ENCODE measurements around the gene PCNX2. TPM values are rescaled to one million over a fixed set of nuclear protein-coding genes. Genes with fewer than 3 reads are reported as not detected.

Gene PCNX2
- total and polyA plus RNA-seq, 7 donors, result 1.8 to 13.8 (median 5.1) TPM

GRCh38 chr1:233242827-233243483 lies 52.6 kb downstream of the PCNX2 start:
- no peaks in the 10 kb centered on the region for H3K36me3 ChIP-seq
- no peaks in the 10 kb centered on the region for H3K9me3 ChIP-seq
- no peak for DNase-seq
- no peak overlapping the region for H3K4me3 ChIP-seq
- TF ChIP-seq EP300 (IDR thresholded peaks at IDR 0.05), result no peak
- TF ChIP-seq POLR2AphosphoS5 (IDR thresholded peaks at IDR 0.05), result no peak
- TF ChIP-seq POLR2A (IDR thresholded peaks at IDR 0.05), result no peak
- TF ChIP-seq CTCF (IDR thresholded peaks at IDR 0.05), result no peak
- H3K27ac ChIP-seq, result no peak overlapping the region
- intact Hi-C loops (cut with DNase I), result loop anchor here (5.0 kb wide), 1 partner anchor 1486 kb away; no protein-coding TSS in a partner anchor
- H3K27me3 ChIP-seq, result no peaks in the 10 kb centered on the region
- 9 to 29% methylated on average over 4 of the region's 4 CpGs for WGBS, 2 donors
- peaks cover 0 to 23% (median 5%) of the 10 kb centered on the region in 4 donors for H3K4me1 ChIP-seq

- TF ChIP-seq CTCF (IDR thresholded peaks at IDR 0.05) (no peak), POLR2AphosphoS5 (IDR thresholded peaks at IDR 0.05) (no peak), POLR2A (IDR thresholded peaks at IDR 0.05) (no peak), EP300 (IDR thresholded peaks at IDR 0.05) (no peak)
- Histone ChIP-seq H3K9me3 (no peaks in the 10 kb centered on the region), H3K36me3 (no peaks in the 10 kb centered on the region), H3K4me3 (no peak overlapping the region), H3K27ac (no peak overlapping the region), H3K4me1 (peaks cover 0 to 23% (median 5%) of the 10 kb centered on the region in 4 donors), H3K27me3 (no peaks in the 10 kb centered on the region)
- intact Hi-C loops (cut with DNase I), result loop anchor here (2.0 to 5.0 kb wide), 3 partner anchors 607 to 1484 kb away; no protein-coding TSS in a partner anchor
- WGBS, 2 donors, result 10 to 37% methylated on average over 2 of the region's 2 CpGs
- DNase-seq, result no peak
These were observed 53.8 kb downstream of the PCNX2 start for GRCh38 chr1:233241759-233242158.

- intact Hi-C loops (cut with DNase I), result loop anchor here (2.0 to 5.0 kb wide), 3 partner anchors 606 to 1484 kb away; no protein-coding TSS in a partner anchor
- no peak for DNase-seq
- 20 to 42% methylated on average over 8 of the region's 8 CpGs for WGBS, 2 donors
These were observed 54.5 kb downstream of the PCNX2 start for GRCh38 chr1:233240829-233241682.

GRCh38 chr1:233240371-233240770 lies 55.2 kb downstream of the PCNX2 start:
- no peak for TF ChIP-seq EP300 (IDR thresholded peaks at IDR 0.05)
- TF ChIP-seq CTCF (IDR thresholded peaks at IDR 0.05), result no peak
- no peak for TF ChIP-seq POLR2AphosphoS5 (IDR thresholded peaks at IDR 0.05)
- TF ChIP-seq POLR2A (IDR thresholded peaks at IDR 0.05), result no peak
- intact Hi-C loops (cut with DNase I), result loop anchor here (2.0 to 5.0 kb wide), 3 partner anchors 606 to 1483 kb away; no protein-coding TSS in a partner anchor

More at GRCh38 chr1:233240829-233241682, 54.5 kb downstream of the PCNX2 start:
- Histone ChIP-seq H3K9me3 (no peaks in the 10 kb centered on the region), H3K27ac (no peak overlapping the region), H3K27me3 (no peaks in the 10 kb centered on the region), H3K4me1 (peaks cover 0 to 23% (median 5%) of the 10 kb centered on the region in 4 donors), H3K36me3 (no peaks in the 10 kb centered on the region), H3K4me3 (peak overlapping the region in 1 of 4 donors; percentile 9)
- TF ChIP-seq POLR2AphosphoS5 (IDR thresholded peaks at IDR 0.05) (no peak), POLR2A (IDR thresholded peaks at IDR 0.05) (no peak), CTCF (IDR thresholded peaks at IDR 0.05) (peak; percentile 23 to 68 (median 60)), EP300 (IDR thresholded peaks at IDR 0.05) (no peak)

More at GRCh38 chr1:233240371-233240770, 55.2 kb downstream of the PCNX2 start:
- H3K36me3 ChIP-seq, result no peaks in the 10 kb centered on the region
- peaks cover 0 to 23% (median 5%) of the 10 kb centered on the region in 4 donors for H3K4me1 ChIP-seq
- 92 to 93% methylated on average over 5 of the region's 5 CpGs for WGBS, 2 donors
- DNase-seq, result no peak
- no peaks in the 10 kb centered on the region for H3K27me3 ChIP-seq
- no peak overlapping the region for H3K27ac ChIP-seq
- H3K9me3 ChIP-seq, result no peaks in the 10 kb centered on the region
- no peak overlapping the region for H3K4me3 ChIP-seq

Measured in sigmoid colon (tissue), 7 donors.